ENCODE measurements around the gene GPR35. TPM values are rescaled to one million over a fixed set of nuclear protein-coding genes. Genes with fewer than 3 reads are reported as not detected.
A peak's percentile ranks its signal among the peaks of the same experiment; 100 is the strongest.

The GPR35 gene
- total RNA-seq, 4 donors from 2014 or later, result 0.72 to 1.8 (median 0.87) TPM

GRCh38 chr2:240602266-240603050 is 22.8 kb upstream of the GPR35 start:
- Histone ChIP-seq H3K4me3 (no peak overlapping the region), H3K4me1 (peaks cover 0 to 6% of the 10 kb centered on the region in 2 donors), H3K27ac (no peak overlapping the region), H3K27me3 (no peaks in the 10 kb centered on the region), H3K9me3 (no peaks in the 10 kb centered on the region), H3K36me3 (peaks cover 0 to 17% of the 10 kb centered on the region in 2 donors)
- in situ Hi-C loops (cut with MboI; ENCODE audit: low sequenced_read_pairs in 4 of 4) (no loop called here), intact Hi-C loops (cut with DNase I; ENCODE audit: low total_unique reads) (no loop called here)
- DNase-seq (peak in 1 of 2 donors; percentile 10), ATAC-seq (no peak)
- TF ChIP-seq POLR2A (IDR thresholded peaks at IDR 0.05) (no peak), CTCF (IDR thresholded peaks at IDR 0.05 in 4 of 5, conservative IDR thresholded peaks at IDR 0.05 in 1 of 5) (no peak)

GRCh38 chr2:240603081-240603835 is 22.0 kb upstream of the GPR35 start:
- TF ChIP-seq POLR2A (IDR thresholded peaks at IDR 0.05), result no peak
- no peak for TF ChIP-seq CTCF (IDR thresholded peaks at IDR 0.05 in 4 of 5, conservative IDR thresholded peaks at IDR 0.05 in 1 of 5)
- H3K36me3 ChIP-seq, result peaks cover 0 to 9% of the 10 kb centered on the region in 2 donors
- no peaks in the 10 kb centered on the region for H3K27me3 ChIP-seq
- intact Hi-C loops (cut with DNase I; ENCODE audit: low total_unique reads), result no loop called here
- H3K4me3 ChIP-seq, result no peak overlapping the region
- peaks cover 0 to 6% of the 10 kb centered on the region in 2 donors for H3K4me1 ChIP-seq
- ATAC-seq (no peak), DNase-seq (no peak)
- no peak overlapping the region for H3K27ac ChIP-seq
- H3K9me3 ChIP-seq, result no peaks in the 10 kb centered on the region
- in situ Hi-C loops (cut with MboI; ENCODE audit: low sequenced_read_pairs in 4 of 4), result no loop called here

- intact Hi-C loops (cut with DNase I; ENCODE audit: low total_unique reads), result no loop called here
- TF ChIP-seq CTCF (IDR thresholded peaks at IDR 0.05 in 4 of 5, conservative IDR thresholded peaks at IDR 0.05 in 1 of 5) (no peak), POLR2A (IDR thresholded peaks at IDR 0.05) (no peak)
- Histone ChIP-seq H3K4me3 (no peak overlapping the region), H3K36me3 (peaks cover 0 to 5% of the 10 kb centered on the region in 2 donors), H3K9me3 (no peaks in the 10 kb centered on the region), H3K27ac (no peak overlapping the region), H3K4me1 (peaks cover 0 to 6% of the 10 kb centered on the region in 2 donors), H3K27me3 (no peaks in the 10 kb centered on the region)
- DNase-seq, result no peak
- in situ Hi-C loops (cut with MboI; ENCODE audit: low sequenced_read_pairs in 4 of 4), result no loop called here
- no peak for ATAC-seq
Observed at GRCh38 chr2:240603846-240604245, 21.4 kb upstream of the GPR35 start.

- no peak overlapping the region for H3K4me3 ChIP-seq
- no peaks in the 10 kb centered on the region for H3K27me3 ChIP-seq
- H3K9me3 ChIP-seq, result no peaks in the 10 kb centered on the region
- peaks cover 0 to 6% of the 10 kb centered on the region in 2 donors for H3K4me1 ChIP-seq
- TF ChIP-seq CTCF (IDR thresholded peaks at IDR 0.05 in 4 of 5, conservative IDR thresholded peaks at IDR 0.05 in 1 of 5) (peak; percentile 19 to 64 (median 52)), POLR2A (IDR thresholded peaks at IDR 0.05) (no peak)
- in situ Hi-C loops (cut with MboI; ENCODE audit: low sequenced_read_pairs in 4 of 4) (no loop called here), intact Hi-C loops (cut with DNase I; ENCODE audit: low total_unique reads) (no loop called here)
- H3K27ac ChIP-seq, result no peak overlapping the region
- peak; percentile 56 to 68 for ATAC-seq
- no peaks in the 10 kb centered on the region for H3K36me3 ChIP-seq
- peak; percentile 47 to 67 for DNase-seq
Observed at GRCh38 chr2:240604291-240604938, 20.9 kb upstream of the GPR35 start.

Measured in gastrocnemius medialis (tissue), 4 donors.